ENCODE measurements around the gene IL27RA.

The IL27RA gene

GRCh38 chr19:14031719-14032480 lies at the start of gene IL27RA:
IL27RA (plus strand) TSS chr19:14031762; CDS start chr19:14031873, 111 bp downstream.
- TF ChIP-seq GATA2 (IDR thresholded peaks at IDR 0.05; ENCODE audit: low read depth, low read length), result no peak
- no peak for TF ChIP-seq GATA3 (IDR thresholded peaks at IDR 0.05; ENCODE audit: low read depth, low read length)

GRCh38 chr19:13981988-13982501 lies 49.5 kb upstream of the IL27RA start:
- TF ChIP-seq GATA2 (IDR thresholded peaks at IDR 0.05; ENCODE audit: low read depth, low read length) (no peak), GATA3 (IDR thresholded peaks at IDR 0.05; ENCODE audit: low read depth, low read length) (no peak)

GRCh38 chr19:13982773-13983172 lies 48.8 kb upstream of the IL27RA start:
- TF ChIP-seq GATA2 (IDR thresholded peaks at IDR 0.05; ENCODE audit: low read depth, low read length) (no peak), GATA3 (IDR thresholded peaks at IDR 0.05; ENCODE audit: low read depth, low read length) (no peak)

- no peak for TF ChIP-seq GATA2 (IDR thresholded peaks at IDR 0.05; ENCODE audit: low read depth, low read length)
- TF ChIP-seq GATA3 (IDR thresholded peaks at IDR 0.05; ENCODE audit: low read depth, low read length), result no peak
Measured at GRCh38 chr19:13983213-13983889, 48.2 kb upstream of the IL27RA start.

- no peak for TF ChIP-seq GATA3 (IDR thresholded peaks at IDR 0.05; ENCODE audit: low read depth, low read length)
- TF ChIP-seq GATA2 (IDR thresholded peaks at IDR 0.05; ENCODE audit: low read depth, low read length), result peak; percentile 53
Measured at GRCh38 chr19:13984186-13984585, 47.4 kb upstream of the IL27RA start.

- TF ChIP-seq GATA3 (IDR thresholded peaks at IDR 0.05; ENCODE audit: low read depth, low read length) (no peak), GATA2 (IDR thresholded peaks at IDR 0.05; ENCODE audit: low read depth, low read length) (no peak)
Measured at GRCh38 chr19:13984875-13985741, 46.5 kb upstream of the IL27RA start.

GRCh38 chr19:13985771-13986347 lies 45.7 kb upstream of the IL27RA start:
- TF ChIP-seq GATA2 (IDR thresholded peaks at IDR 0.05; ENCODE audit: low read depth, low read length), result no peak
- TF ChIP-seq GATA3 (IDR thresholded peaks at IDR 0.05; ENCODE audit: low read depth, low read length), result no peak

- TF ChIP-seq GATA3 (IDR thresholded peaks at IDR 0.05; ENCODE audit: low read depth, low read length), result no peak
- TF ChIP-seq GATA2 (IDR thresholded peaks at IDR 0.05; ENCODE audit: low read depth, low read length), result 0 out of 2 replicates have a peak, but pooled peaks have one; percentile 26
Measured at GRCh38 chr19:13986348-13986904, 45.1 kb upstream of the IL27RA start.

GRCh38 chr19:13987101-13987890 lies 44.3 kb upstream of the IL27RA start:
- no peak for TF ChIP-seq GATA2 (IDR thresholded peaks at IDR 0.05; ENCODE audit: low read depth, low read length)
- TF ChIP-seq GATA3 (IDR thresholded peaks at IDR 0.05; ENCODE audit: low read depth, low read length), result no peak

GRCh38 chr19:13989487-13989886 lies 42.1 kb upstream of the IL27RA start:
- TF ChIP-seq GATA2 (IDR thresholded peaks at IDR 0.05; ENCODE audit: low read depth, low read length) (no peak), GATA3 (IDR thresholded peaks at IDR 0.05; ENCODE audit: low read depth, low read length) (no peak)

- TF ChIP-seq GATA2 (IDR thresholded peaks at IDR 0.05; ENCODE audit: low read depth, low read length), result no peak
- no peak for TF ChIP-seq GATA3 (IDR thresholded peaks at IDR 0.05; ENCODE audit: low read depth, low read length)
Measured at GRCh38 chr19:13990085-13990484, 41.5 kb upstream of the IL27RA start.

GRCh38 chr19:13992025-13992424 lies 39.5 kb upstream of the IL27RA start:
- no peak for TF ChIP-seq GATA3 (IDR thresholded peaks at IDR 0.05; ENCODE audit: low read depth, low read length)
- no peak for TF ChIP-seq GATA2 (IDR thresholded peaks at IDR 0.05; ENCODE audit: low read depth, low read length)
